GM18517 (cell line): Measurements from ENCODE around the gene WSCD2.
A peak's percentile ranks its signal among the peaks of the same experiment; 100 is the strongest.

Experiments used
- ATAC-seq: cut with Tn5 transposase; IDR thresholded peaks from one replicate; pipeline ENCODE4 v1.9.1; 2021; ENCODE audit warnings: mild to moderate bottlenecking, moderate library complexity; ENCODE audit not compliant: unreplicated experiment

WSCD2 gene

DNA sequence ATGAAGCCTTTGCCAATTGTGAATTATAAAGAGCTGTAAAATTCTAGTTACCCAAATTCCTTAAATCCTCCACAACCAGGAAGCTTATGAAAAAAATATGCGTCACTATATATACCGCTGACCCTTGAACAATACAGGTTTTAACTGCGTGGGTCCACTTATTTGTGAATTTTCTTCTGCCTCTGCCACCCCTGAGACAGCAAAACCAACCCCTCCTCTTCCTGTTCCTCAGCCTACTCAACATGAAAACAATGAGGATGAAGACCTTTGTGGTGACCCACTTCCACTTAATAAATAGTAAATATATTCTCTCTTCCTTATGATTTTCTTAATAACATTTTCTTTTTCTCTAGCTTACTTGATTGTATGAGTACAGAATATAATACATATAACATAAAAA is 167.9 kb downstream of the WSCD2 start:
- no peak for ATAC-seq

DNA sequence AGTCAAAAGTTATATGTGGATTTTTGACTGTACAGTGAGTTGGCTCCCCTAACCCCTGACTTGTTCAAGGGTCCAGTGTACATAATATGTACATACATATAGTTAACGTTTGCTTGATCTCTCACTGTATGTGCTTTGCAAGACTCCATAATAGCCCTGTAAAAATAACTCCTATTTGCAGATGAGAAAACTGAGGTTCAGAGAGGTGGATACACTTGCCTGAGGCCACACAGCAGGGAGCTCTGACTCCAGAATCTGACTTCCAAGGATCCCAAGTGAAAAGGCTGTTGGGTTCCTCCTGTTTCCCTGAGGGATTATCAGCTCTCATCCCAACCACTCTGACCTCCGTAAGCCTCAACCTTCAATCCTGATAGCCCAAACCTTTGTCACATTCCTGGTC is 168.3 kb downstream of the WSCD2 start:
- ATAC-seq: no peak

DNA sequence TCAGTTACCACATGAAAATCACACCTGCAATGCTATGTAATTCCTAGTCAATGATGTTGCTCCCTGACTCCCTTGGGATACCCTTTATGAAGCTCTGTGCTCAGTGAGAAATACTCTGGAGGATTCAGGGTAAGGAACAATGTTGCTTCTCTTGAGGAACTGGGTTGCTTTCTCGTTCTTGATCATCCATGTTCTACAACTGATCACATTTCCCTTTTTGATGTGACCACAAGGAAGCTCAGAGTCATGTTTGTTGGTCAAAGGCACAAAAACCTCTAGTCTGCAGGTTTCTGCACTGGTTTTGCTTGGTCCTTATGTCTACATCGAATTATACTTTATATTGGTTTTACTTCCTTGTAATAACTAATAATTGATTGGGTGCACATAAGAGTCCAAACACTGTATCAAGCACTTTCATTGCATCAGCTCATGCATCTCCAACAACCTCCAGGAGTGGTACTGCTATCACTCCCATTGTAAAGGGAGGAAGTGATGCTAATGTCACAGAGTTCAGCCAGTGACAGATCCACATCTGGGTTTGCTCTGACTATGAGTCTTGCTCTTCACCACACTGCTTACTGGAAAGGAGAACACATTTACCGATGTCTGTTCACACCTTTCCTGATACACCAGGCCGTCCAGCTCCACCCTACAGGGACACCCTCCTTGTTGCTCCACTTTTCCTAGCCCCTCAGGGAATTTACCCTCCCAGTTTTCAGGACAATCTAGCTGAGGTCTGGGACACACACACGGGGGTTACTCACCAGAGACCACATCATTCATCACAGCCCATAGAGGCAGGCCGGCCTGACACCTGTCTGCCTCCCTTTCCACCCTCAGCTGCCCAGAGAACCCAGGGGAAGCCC is 169.0 kb downstream of the WSCD2 start:
- ATAC-seq: peak; percentile 49

DNA sequence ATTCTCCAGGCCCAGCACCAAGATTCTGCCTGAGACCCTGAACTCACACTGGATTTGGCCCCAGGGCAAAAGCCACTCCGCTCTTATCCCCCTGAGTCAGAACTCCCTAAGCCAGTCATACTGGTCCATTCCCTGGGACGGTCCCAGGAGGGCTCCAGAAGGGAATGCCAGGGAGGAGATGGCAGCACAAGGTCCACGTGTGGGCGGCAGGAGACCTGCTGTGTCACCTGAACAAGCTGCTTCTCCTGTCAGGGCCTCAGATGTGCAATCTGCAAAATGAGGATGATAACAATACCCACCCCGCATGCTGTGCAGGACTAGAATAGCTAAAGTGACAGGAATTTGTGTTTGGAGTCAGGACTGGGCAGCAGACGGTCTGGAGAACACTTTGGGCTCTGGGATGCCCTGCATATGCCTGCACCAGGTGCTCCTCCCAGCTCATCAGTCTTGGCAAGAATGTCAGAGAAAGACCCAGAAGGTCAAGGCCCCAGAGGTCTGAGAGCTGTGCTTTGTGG is 169.7 kb downstream of the WSCD2 start:
- no peak for ATAC-seq

DNA sequence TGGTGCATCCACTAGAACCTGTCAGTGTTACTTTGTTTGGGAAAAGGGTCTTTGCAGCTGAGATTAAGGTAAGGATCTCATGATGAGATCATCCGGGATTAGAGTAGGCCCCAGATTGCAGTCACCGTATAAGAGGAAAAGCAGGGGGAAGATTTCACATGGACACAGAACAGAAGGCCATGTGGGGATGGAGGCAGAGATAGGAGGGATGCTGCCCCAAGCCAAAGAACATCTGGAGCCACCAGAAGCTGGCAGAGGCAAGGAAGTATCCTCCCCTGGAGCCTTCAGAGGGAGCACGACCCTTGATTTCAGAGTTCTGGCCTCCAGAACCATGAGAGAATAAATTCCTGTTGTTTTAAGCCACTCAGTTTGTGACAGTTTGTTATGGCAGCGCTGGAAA is 170.4 kb downstream of the WSCD2 start:
- no peak for ATAC-seq
